ENCODE measurements around the gene TMEM150B. TPM values are rescaled to one million over a fixed set of nuclear protein-coding genes. Genes with fewer than 3 reads are reported as not detected.

TMEM150B gene
- total and polyA plus RNA-seq, 9 of the 15 experiments (the other 6 are each of a cell fraction or from before 2014, with no cell fraction given): 0.47 to 1.3 (median 0.74) TPM; not detected in 2

DNA sequence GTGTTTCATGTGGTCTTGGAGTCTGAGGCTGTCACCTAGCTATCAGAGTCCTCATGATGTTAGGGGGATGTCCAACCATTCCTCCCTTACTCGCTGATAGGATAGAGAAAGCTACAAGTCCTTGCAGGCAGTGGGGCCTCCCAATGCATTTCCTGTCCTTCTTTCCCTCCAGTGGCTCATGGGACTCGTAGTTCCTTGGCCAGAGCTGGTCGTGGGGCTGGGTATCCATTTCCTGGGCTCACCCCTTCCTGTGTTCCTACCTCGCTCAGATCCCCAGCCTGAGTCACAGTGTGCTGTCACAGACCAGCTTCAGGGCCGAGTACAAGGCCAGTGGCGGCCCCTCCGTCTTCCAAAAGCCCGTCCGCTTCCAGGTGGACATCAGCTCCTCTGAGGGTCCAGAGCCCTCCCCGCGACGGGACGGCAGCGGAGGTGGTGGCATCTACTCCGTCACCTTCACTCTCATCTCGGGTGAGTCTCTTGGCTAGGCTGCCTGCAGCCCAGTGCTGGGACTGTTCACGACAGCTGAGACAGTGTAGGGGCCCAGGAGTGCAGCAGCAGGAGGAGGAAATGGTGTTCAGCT, 19.1 kb downstream of the TMEM150B start (continued):
- no peak for TF ChIP-seq SMAD4 (CRISPR knock-in tag; conservative IDR thresholded peaks at IDR 0.05)
- TF ChIP-seq, protein P1, sequence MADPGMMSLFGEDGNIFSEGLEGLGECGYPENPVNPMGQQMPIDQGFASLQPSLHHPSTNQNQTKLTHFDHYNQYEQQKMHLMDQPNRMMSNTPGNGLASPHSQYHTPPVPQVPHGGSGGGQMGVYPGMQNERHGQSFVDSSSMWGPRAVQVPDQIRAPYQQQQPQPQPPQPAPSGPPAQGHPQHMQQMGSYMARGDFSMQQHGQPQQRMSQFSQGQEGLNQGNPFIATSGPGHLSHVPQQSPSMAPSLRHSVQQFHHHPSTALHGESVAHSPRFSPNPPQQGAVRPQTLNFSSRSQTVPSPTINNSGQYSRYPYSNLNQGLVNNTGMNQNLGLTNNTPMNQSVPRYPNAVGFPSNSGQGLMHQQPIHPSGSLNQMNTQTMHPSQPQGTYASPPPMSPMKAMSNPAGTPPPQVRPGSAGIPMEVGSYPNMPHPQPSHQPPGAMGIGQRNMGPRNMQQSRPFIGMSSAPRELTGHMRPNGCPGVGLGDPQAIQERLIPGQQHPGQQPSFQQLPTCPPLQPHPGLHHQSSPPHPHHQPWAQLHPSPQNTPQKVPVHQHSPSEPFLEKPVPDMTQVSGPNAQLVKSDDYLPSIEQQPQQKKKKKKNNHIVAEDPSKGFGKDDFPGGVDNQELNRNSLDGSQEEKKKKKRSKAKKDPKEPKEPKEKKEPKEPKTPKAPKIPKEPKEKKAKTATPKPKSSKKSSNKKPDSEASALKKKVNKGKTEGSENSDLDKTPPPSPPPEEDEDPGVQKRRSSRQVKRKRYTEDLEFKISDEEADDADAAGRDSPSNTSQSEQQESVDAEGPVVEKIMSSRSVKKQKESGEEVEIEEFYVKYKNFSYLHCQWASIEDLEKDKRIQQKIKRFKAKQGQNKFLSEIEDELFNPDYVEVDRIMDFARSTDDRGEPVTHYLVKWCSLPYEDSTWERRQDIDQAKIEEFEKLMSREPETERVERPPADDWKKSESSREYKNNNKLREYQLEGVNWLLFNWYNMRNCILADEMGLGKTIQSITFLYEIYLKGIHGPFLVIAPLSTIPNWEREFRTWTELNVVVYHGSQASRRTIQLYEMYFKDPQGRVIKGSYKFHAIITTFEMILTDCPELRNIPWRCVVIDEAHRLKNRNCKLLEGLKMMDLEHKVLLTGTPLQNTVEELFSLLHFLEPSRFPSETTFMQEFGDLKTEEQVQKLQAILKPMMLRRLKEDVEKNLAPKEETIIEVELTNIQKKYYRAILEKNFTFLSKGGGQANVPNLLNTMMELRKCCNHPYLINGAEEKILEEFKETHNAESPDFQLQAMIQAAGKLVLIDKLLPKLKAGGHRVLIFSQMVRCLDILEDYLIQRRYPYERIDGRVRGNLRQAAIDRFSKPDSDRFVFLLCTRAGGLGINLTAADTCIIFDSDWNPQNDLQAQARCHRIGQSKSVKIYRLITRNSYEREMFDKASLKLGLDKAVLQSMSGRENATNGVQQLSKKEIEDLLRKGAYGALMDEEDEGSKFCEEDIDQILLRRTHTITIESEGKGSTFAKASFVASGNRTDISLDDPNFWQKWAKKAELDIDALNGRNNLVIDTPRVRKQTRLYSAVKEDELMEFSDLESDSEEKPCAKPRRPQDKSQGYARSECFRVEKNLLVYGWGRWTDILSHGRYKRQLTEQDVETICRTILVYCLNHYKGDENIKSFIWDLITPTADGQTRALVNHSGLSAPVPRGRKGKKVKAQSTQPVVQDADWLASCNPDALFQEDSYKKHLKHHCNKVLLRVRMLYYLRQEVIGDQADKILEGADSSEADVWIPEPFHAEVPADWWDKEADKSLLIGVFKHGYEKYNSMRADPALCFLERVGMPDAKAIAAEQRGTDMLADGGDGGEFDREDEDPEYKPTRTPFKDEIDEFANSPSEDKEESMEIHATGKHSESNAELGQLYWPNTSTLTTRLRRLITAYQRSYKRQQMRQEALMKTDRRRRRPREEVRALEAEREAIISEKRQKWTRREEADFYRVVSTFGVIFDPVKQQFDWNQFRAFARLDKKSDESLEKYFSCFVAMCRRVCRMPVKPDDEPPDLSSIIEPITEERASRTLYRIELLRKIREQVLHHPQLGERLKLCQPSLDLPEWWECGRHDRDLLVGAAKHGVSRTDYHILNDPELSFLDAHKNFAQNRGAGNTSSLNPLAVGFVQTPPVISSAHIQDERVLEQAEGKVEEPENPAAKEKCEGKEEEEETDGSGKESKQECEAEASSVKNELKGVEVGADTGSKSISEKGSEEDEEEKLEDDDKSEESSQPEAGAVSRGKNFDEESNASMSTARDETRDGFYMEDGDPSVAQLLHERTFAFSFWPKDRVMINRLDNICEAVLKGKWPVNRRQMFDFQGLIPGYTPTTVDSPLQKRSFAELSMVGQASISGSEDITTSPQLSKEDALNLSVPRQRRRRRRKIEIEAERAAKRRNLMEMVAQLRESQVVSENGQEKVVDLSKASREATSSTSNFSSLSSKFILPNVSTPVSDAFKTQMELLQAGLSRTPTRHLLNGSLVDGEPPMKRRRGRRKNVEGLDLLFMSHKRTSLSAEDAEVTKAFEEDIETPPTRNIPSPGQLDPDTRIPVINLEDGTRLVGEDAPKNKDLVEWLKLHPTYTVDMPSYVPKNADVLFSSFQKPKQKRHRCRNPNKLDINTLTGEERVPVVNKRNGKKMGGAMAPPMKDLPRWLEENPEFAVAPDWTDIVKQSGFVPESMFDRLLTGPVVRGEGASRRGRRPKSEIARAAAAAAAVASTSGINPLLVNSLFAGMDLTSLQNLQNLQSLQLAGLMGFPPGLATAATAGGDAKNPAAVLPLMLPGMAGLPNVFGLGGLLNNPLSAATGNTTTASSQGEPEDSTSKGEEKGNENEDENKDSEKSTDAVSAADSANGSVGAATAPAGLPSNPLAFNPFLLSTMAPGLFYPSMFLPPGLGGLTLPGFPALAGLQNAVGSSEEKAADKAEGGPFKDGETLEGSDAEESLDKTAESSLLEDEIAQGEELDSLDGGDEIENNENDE (IDR thresholded peaks at IDR 0.05; ENCODE audit: low read depth, low read length): no peak
- TF ChIP-seq SIX5 (IDR thresholded peaks at IDR 0.05; ENCODE audit: borderline replicate concordance in 1 of 2, insufficient read depth in 1 of 2, low read depth in 1 of 2, low read length in 2 of 2): peak in 1 of 2 experiments; percentile 31; a peak in 1 of 4 replicates

All from K562 (cell line).